Stimulated activated naive B cell treated with anti-CD40 and anti-IgM and Interleukin-4, amounts not matched to agents 10 μg/mL and 1 μg/mL and 100 μg/mL, for 72 hours (primary cell): ENCODE data around the gene WDR86.

Experiments used
- ATAC-seq, 2 donors: fragments of 150-1000 bp; cut with Tn5 transposase; replicated peaks; 2 replicates each; pipeline ENCODE4 v1.10.0; 2021; ENCODE audit warnings: moderate library complexity in 1 of 2
- DNase-seq: peaks from one replicate; pipeline ENCODE4 v3.0.0; 2021
- H3K27ac Mint-ChIP-seq: one replicate; pipeline ENCODE4 v1.8.0; 2022; ENCODE audit warnings: mild to moderate bottlenecking, mixed read lengths
- H3K27me3 Mint-ChIP-seq, 2 donors: one replicate each; pipeline ENCODE4 v1.8.0; 2022; ENCODE audit warnings: mixed read lengths in 2 of 2
- H3K36me3 Mint-ChIP-seq, 2 donors: one replicate each; pipeline ENCODE4 v1.8.0; 2022; ENCODE audit warnings: mixed read lengths in 2 of 2, mild to moderate bottlenecking in 1 of 2
- H3K4me1 Mint-ChIP-seq, 2 donors: one replicate each; pipeline ENCODE4 v1.8.0; 2022; ENCODE audit warnings: mixed read lengths in 2 of 2, mild to moderate bottlenecking in 1 of 2
- H3K4me3 Mint-ChIP-seq, 2 donors: one replicate each; pipeline ENCODE4 v1.8.0; 2022; ENCODE audit warnings: mild to moderate bottlenecking in 2 of 2, mixed read lengths in 2 of 2, moderate library complexity in 1 of 2
- H3K9me3 Mint-ChIP-seq, 2 donors: one replicate each; pipeline ENCODE4 v1.8.0; 2022; ENCODE audit warnings: mixed read lengths in 2 of 2, mild to moderate bottlenecking in 1 of 2

WDR86 gene

DNA sequence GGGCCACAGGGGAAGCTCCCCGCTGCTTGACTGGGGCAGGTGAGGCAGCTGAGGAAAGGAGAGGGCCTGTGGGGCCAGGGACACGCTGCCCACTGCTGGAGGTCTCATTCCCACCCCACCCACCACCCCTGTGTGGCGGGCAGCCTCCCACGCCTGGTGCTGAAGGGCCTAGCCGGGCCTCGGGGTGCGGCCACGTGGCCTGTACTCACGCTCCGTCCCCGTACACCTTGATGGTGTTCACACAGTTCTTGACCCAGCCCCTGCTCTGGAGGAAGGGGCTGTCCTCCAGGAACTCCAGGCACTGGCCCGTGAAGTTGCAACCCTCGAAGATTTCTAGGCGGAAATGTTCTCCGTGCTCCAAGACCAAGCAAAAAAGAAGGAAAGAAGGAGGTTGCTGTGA lies 26.1 kb upstream of the WDR86 start:
- DNase-seq (no peak), ATAC-seq (no peak)
- H3K9me3 Mint-ChIP-seq: no peaks in the 10 kb centered on the region
- H3K4me3 Mint-ChIP-seq: no peak overlapping the region
- no peak overlapping the region for H3K27ac Mint-ChIP-seq
- no peaks in the 10 kb centered on the region for H3K36me3 Mint-ChIP-seq
- H3K27me3 Mint-ChIP-seq: peaks cover 21 to 36% of the 10 kb centered on the region in 2 donors
- H3K4me1 Mint-ChIP-seq: peaks cover 16 to 28% of the 10 kb centered on the region in 2 donors

DNA sequence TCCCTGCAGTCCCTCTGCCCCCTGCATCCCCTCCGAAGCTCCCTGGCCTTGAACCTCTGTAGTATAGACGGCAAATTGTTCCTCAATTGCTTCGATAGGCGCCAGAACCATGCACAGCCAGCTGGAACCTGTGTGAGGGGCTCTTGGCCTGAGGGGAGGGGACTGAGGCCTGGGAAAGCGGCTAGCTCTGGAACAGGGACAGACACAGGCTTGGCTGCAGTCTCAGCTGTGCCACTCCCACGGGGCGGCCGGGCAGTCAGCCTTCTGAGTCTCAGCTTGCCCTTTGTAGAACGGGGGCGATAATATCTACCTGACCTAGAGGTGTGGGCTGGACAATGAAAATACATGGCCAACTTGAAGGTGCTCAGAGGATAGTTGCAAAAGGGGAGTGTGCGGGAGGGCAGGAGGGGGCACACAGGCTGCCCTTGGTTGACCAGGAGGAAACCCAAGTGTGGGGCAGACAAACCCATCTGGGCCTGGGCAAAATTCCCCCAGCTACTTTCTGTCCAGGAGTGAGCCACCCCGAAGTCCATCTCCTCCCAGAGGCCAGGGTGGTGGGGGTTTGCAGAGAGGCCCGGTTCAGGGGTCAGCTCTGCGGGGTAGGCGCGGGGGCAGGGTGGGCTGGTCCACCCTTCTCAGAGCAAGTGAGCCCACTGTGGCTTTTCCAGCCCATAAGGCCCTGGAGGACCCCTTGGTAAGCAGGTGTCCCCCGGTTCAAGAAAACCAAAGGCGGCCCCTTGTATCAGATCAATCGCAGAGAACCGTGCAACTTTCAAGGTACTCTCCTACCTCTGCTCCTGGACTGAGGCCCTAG lies 25.5 kb upstream of the WDR86 start:
- H3K27ac Mint-ChIP-seq: no peak overlapping the region
- H3K9me3 Mint-ChIP-seq: no peaks in the 10 kb centered on the region
- DNase-seq: no peak
- no peak for ATAC-seq
- H3K27me3 Mint-ChIP-seq: peaks cover 15 to 30% of the 10 kb centered on the region in 2 donors
- no peak overlapping the region for H3K4me3 Mint-ChIP-seq
- peaks cover 14 to 25% of the 10 kb centered on the region in 2 donors for H3K4me1 Mint-ChIP-seq
- no peaks in the 10 kb centered on the region for H3K36me3 Mint-ChIP-seq

DNA sequence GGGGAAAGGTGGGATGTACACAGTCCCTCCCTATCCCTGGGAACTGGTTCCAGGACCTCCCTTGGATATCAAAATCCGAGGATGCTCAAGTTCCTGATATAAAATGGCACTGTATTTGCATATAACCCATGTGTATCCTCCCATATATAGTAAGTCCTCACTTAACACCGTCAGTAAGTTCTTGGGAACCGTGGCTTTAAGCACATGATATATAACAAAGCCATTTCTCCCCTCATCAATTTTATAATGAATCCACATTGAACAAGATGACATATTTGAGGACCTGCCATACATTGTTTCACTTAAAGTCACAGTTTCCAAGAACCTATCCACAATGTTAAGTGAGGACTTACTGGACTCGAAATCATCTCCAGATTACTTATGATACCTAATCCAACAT lies 24.7 kb upstream of the WDR86 start:
- Mint-ChIP-seq H3K27ac (no peak overlapping the region), H3K9me3 (no peaks in the 10 kb centered on the region), H3K36me3 (no peaks in the 10 kb centered on the region), H3K4me3 (no peak overlapping the region), H3K4me1 (peaks cover 19 to 25% of the 10 kb centered on the region in 2 donors), H3K27me3 (peaks cover 11 to 22% of the 10 kb centered on the region in 2 donors)
- DNase-seq: no peak
- no peak for ATAC-seq

DNA sequence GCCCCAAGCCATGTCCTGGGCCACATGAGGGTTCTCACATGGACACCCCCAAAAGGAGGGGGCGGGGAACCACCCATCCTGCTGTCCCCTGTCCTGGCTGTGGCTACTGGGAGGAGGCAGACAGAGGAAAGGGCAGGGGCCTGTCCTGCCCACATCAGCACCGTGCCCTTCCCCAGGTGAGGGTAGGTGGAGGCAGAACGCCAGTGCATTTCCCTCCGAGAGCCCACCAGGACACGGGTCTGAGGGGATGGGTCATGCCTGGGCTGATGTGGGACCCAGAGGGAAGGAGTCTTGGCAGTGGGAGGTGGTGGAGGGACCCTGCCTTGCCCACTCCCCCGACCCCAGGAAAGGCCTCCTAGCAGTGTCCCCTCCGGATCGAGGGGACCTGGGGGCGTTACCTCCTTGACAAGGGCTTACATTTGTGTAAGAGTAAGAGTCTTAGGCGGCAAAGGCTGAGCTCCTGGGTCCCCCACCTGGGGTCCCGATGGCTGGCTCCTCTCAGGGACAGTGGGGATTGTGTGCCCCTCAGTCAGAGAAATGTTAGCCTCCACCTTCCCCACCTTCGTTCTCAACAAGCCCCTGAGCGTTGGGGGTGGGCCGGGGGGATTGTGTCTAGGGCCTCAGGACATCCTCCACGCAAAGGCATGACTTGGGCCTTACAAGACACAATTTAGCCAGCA lies 24.0 kb upstream of the WDR86 start:
- no peak for ATAC-seq
- no peak overlapping the region for H3K27ac Mint-ChIP-seq

DNA sequence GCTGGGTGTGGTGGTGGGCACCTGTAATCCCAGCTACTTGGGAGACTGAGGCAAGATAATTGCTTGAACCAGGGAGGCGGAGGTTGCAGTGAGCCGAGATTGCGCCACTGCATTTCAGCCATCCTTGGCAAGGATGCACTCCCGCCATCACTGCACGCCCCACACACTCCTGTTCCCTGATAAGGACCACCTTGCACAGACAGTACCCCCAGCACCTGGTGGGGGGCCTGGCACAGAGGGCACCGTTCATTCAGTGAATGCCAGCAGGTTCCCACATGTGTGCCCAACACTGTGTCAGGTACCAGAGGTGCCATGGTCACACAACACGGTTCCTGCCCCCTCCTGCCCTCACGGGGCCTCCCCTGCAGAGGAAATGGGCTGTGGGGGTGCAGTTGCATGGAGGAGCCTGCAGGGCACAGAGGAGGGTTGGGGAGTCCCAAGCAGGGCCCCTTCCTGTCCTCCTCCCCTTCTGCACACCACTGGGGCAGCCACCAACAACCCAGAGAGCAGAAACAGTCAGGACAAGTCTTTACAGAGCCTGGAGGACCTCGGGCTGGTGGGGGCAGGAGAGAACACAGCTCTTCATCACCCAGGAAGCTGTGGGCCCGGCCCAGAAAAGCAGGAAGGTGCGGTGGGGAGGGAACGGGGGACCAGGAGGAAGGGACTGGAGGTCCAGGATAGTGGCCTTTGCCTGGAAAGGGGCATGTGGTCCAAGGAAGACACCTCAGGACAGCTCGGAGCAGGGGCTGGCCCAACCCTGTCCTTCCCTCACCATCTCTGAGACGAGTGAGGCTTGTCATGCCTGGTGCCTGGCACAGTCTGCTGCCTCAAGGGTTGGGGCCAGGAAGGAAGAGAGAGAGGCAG lies 23.1 kb upstream of the WDR86 start:
- Mint-ChIP-seq H3K27ac (peak overlapping the region; percentile 62), H3K4me3 (no peak overlapping the region), H3K27me3 (peaks cover 14 to 21% of the 10 kb centered on the region in 2 donors), H3K4me1 (peaks cover 19 to 27% of the 10 kb centered on the region in 2 donors), H3K9me3 (no peaks in the 10 kb centered on the region), H3K36me3 (no peaks in the 10 kb centered on the region)
- ATAC-seq: peak; percentile 82 to 94
- DNase-seq: peak; percentile 37

More for the DNA sequence above, 24.0 kb upstream of the WDR86 start:
- Mint-ChIP-seq H3K36me3 (no peaks in the 10 kb centered on the region), H3K27me3 (peaks cover 9 to 15% of the 10 kb centered on the region in 2 donors), H3K4me3 (no peak overlapping the region), H3K9me3 (no peaks in the 10 kb centered on the region), H3K4me1 (peaks cover 19 to 22% of the 10 kb centered on the region in 2 donors)
- no peak for DNase-seq

DNA sequence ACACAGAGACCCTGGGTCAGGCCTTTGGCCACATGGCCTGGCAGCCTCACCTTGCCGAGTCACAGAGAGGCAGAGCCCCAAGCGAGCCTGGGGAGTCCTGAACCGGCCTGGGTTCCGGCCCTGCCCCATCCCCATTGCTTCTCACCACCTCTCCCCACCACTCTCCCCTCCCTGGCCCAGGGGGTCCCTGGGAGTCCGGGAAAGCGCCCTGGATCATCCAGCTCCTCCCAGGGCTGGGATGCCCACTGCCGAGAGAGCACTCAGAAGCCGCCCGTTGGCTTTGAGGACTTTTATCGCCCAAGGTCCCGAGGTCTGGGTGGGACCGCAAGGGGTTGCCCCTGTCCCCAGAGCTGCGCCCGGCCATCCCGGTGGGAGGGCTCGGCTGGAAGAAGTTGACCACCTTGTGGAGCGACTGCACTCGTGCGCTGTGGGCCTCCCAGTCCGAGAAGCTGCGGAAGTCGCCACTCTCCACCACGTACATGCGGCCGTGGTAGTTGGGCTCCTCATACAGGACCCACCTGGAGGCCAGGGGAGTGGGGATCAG lies 22.0 kb upstream of the WDR86 start:
- H3K9me3 Mint-ChIP-seq: no peaks in the 10 kb centered on the region
- no peak overlapping the region for H3K4me3 Mint-ChIP-seq
- no peak overlapping the region for H3K27ac Mint-ChIP-seq
- H3K27me3 Mint-ChIP-seq: peaks cover 19 to 26% of the 10 kb centered on the region in 2 donors
- peaks cover 19 to 27% of the 10 kb centered on the region in 2 donors for H3K4me1 Mint-ChIP-seq
- H3K36me3 Mint-ChIP-seq: no peaks in the 10 kb centered on the region
- no peak for ATAC-seq
- no peak for DNase-seq

DNA sequence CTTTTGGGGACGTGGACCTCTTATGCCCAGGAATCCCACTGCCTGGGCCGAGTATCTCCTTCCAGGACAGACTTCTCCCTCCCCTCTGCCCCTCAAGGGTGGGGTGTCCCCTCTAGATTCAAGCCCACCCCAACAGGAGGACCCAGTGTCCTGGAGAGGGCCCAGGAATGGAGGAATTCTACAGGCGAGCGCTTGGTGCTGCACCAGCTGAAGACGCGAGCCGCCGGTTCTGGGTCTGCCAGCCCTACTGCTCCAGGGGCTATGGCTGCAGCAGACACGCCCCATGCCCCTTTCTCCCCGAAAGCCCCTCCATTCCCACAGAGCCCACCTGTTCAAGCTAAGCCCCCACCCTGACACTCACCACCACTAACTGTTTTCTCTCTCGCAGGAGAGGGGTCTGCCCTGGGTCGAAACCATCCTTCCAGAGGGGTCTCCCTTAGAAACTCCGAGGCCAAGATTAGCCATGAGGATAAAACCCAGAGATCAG lies 21.5 kb upstream of the WDR86 start:
- Mint-ChIP-seq H3K4me3 (no peak overlapping the region), H3K36me3 (no peaks in the 10 kb centered on the region), H3K9me3 (no peaks in the 10 kb centered on the region), H3K4me1 (peaks cover 19 to 27% of the 10 kb centered on the region in 2 donors), H3K27me3 (peaks cover 24 to 30% of the 10 kb centered on the region in 2 donors), H3K27ac (no peak overlapping the region)
- DNase-seq: no peak
- no peak for ATAC-seq

DNA sequence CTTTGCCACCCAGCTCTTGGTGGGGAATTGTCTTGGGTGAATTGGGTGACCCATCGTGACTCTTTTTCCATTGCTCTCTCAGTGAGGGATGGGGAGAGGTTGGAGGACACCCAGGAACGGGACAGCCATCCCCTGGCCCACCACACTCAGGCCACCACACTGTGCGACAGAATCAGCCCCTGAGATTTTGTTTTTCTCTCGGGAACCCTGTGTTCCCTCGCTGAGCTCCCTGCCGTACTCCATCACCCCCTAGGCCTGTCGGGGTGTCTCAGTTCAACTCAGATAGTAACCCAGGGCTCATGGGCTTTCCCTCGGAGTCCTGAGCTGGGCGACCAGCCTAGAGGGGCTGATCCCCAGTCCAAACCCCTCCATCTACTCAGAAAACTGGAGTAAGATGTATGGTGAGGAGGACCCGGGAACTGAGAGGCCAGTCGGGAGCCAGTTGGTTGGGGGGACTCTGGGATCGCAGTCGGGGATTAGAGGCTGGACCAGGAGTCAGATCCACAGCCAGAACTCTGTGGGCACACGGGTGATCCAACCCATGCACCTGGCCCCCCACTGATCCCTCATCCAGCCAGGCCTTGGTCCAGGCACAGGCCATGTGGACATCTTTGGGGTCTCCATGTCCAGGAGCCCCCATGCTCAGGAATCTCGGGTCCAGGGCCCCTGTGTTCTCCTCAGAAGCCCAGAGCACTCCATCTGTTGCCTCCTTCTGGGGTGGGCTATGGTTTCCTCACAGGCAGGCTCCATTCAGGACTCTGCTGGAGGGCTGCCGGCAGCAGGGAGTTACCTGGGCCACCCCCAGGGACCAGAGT lies 20.8 kb upstream of the WDR86 start:
- no peak for DNase-seq
- H3K9me3 Mint-ChIP-seq: no peaks in the 10 kb centered on the region
- H3K27me3 Mint-ChIP-seq: peaks cover 24 to 30% of the 10 kb centered on the region in 2 donors
- peaks cover 19 to 27% of the 10 kb centered on the region in 2 donors for H3K4me1 Mint-ChIP-seq
- H3K4me3 Mint-ChIP-seq: no peak overlapping the region
- no peaks in the 10 kb centered on the region for H3K36me3 Mint-ChIP-seq
- no peak overlapping the region for H3K27ac Mint-ChIP-seq
- ATAC-seq: no peak

DNA sequence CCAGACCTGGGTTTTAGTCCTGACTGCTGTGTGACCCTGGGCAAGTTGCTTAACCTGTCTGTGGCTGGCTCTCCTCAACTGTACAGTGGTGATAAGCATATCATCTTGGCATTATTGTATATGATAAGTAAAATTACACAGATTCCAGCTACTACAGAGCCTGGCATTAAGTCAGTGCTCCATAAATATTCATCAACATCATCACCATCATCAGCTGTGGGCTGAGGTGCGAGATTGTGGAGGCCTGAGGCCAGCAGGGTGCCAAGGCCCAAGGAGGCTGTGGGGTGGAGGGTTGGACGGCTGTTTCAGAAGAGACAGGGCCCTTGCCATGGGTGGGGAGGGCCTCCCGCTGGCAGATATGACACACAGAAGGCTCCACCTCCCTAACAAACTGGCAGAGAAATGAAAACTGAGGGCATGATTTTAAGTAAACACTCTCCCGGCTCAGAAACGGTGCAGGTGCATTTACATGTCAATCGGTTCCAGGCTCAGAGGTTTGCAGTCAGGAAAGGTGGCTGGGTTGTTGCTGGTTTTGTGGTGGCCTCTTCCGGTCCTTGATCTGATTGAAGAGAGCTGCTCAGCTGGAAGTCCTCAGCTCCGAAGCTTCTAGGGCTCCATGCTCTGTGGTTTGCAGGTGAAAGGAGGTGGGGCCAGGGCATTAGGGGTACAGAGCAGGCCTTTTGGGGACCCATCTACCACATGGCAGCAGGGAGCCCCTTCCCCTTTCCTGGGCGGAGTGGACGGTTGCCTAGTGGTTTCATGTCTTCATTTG lies 19.9 kb upstream of the WDR86 start:
- peaks cover 24 to 30% of the 10 kb centered on the region in 2 donors for H3K27me3 Mint-ChIP-seq
- DNase-seq: no peak
- no peaks in the 10 kb centered on the region for H3K36me3 Mint-ChIP-seq
- peaks cover 19 to 27% of the 10 kb centered on the region in 2 donors for H3K4me1 Mint-ChIP-seq
- peak; percentile 19 to 33 for ATAC-seq
- H3K27ac Mint-ChIP-seq: peak overlapping the region; percentile 76
- peak overlapping the region in 1 of 2 donors; percentile 28 for H3K4me3 Mint-ChIP-seq
- no peaks in the 10 kb centered on the region for H3K9me3 Mint-ChIP-seq

DNA sequence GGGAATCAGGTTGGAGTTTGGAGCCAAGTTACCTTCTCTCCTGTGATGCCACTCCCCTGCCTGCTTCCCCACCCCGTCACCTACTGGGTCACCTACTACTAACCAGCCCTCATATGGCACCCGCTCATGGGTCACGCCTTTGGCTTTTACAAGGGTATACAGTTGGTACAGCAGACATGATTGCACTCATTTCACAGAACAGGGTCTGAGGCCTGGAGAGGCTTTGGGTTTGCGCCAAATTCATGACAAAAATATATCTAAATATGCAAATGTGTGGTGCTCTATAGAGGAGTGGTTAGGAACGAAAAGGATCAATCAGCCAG lies 19.4 kb upstream of the WDR86 start:
- H3K4me1 Mint-ChIP-seq: peaks cover 19 to 27% of the 10 kb centered on the region in 2 donors
- H3K9me3 Mint-ChIP-seq: no peaks in the 10 kb centered on the region
- H3K36me3 Mint-ChIP-seq: no peaks in the 10 kb centered on the region
- no peak overlapping the region for H3K4me3 Mint-ChIP-seq
- peaks cover 28 to 30% of the 10 kb centered on the region in 2 donors for H3K27me3 Mint-ChIP-seq
- ATAC-seq: no peak
- DNase-seq: no peak
- no peak overlapping the region for H3K27ac Mint-ChIP-seq

DNA sequence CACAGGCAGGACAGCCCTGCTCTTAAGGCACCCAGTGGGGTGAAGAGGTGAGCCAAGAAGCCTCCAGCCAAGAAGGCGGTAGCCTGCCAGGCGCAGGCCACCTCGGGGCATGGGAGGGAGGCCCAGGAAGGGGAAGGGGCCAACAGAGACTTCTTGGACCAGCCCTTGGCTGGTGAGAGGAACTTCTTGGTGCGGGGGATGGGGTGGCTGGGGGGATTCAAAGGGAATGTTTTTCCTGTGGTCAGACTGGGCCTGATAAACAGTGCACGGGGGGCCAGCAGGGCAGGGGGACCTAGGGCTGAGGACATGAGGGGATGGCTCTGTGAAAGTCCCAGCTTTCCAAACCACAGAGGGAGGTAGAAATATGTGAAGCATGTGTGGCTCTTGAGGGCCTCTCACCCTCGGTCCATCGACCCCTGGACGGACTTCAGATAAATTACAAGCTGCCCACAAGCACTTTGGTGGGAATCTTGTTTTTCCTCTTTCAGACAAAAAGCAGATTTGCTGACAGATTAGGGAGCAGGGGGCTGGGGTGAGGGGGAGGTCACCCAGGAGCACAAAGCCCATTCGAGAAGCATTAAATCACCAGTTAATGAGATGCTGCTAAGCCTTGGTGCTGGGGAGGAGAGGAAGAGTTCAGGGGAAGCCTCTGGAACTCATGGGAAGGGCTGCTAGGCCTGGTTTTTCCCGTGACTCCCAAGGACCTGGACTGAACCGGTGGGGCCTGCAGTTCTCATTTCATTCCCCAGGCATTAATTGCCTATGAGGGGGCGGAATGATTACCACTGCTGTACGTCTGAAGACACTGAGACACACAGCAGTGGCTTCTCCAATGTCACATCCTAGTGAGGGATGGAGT lies 18.8 kb upstream of the WDR86 start:
- ATAC-seq (no peak), DNase-seq (no peak)
- Mint-ChIP-seq H3K4me1 (peaks cover 19 to 27% of the 10 kb centered on the region in 2 donors), H3K27me3 (peaks cover 28 to 30% of the 10 kb centered on the region in 2 donors), H3K27ac (no peak overlapping the region), H3K36me3 (no peaks in the 10 kb centered on the region), H3K9me3 (no peaks in the 10 kb centered on the region), H3K4me3 (no peak overlapping the region)

DNA sequence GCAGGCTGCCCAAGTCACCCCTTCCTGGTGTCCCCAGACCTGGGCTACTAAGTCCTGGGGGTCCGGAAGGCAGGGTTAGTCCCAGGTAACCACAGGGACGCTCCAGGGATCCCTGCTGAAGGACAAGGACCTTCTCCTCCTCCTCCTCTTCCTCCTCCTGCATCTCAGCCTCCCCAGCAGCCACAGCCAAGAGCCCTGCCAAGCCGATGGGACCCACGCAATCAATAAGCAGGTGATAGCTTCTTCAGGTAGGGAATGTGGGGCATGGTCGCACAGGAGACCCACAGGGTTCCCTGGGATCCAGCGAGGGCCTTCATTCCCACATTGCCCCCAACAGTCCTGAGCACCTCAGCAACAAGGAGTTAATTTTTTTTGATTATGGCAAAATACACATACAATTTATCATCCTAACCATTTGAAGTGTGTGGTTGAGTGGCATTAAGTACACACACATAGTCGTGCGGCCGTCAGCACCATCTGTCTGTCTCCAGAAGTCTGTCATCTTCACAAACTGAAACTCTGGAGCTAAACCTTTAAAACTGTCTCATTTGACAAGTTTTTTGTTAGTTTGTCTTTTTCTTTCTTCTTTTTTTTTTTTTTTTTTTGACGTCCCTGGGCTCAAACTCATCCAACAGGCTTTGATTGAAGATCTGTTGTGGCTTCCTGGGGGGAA lies 18.0 kb upstream of the WDR86 start:
- H3K4me3 Mint-ChIP-seq: no peak overlapping the region
- ATAC-seq (no peak), DNase-seq (no peak)
- H3K27ac Mint-ChIP-seq: no peak overlapping the region
- H3K4me1 Mint-ChIP-seq: peaks cover 13 to 21% of the 10 kb centered on the region in 2 donors
- H3K36me3 Mint-ChIP-seq: no peaks in the 10 kb centered on the region
- peaks cover 24 to 26% of the 10 kb centered on the region in 2 donors for H3K27me3 Mint-ChIP-seq
- H3K9me3 Mint-ChIP-seq: no peaks in the 10 kb centered on the region
